Measurements from ENCODE around the gene MDFIC. TPM values are rescaled to one million over a fixed set of nuclear protein-coding genes. Genes with fewer than 3 reads are reported as not detected.

MDFIC gene
- total and polyA plus RNA-seq, 4 donors: 3.2 to 6.6 (median 5.3) TPM

DNA sequence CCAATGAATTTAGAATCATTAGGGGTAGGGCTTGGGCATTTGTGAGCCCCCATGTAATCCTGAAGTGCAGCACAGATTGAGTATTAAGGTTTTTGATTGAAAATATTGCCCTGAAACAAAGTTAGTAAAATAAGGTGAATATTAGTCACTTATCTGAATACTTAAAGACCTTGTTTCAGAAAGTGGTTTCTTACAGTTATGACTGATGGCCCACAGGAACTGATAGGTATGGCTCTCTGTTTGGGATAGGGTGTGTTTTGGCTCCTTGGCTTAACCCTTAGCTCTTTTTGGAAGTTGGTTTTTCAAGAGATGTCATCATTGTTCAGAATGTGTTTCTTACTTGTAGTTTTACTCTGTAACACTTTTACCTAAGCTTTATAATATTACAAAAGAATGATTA, 34.8 kb downstream of the MDFIC start:
- Histone ChIP-seq H3K36me3 (ENCODE audit: control insufficient read depth in 4 of 4, insufficient read depth in 3 of 4, low read depth in 1 of 4, low read length in 3 of 4) (no peaks in the 10 kb centered on the region), H3K4me1 (ENCODE audit: control insufficient read depth in 4 of 4, insufficient read depth in 4 of 4, low read length in 3 of 4) (no peaks in the 10 kb centered on the region), H3K27me3 (ENCODE audit: control insufficient read depth in 4 of 4, insufficient read depth in 4 of 4, low read length in 3 of 4) (no peaks in the 10 kb centered on the region), H3K27ac (ENCODE audit: low read depth in 1 of 2, low read length in 2 of 2) (no peak overlapping the region), H3K9me3 (ENCODE audit: control insufficient read depth in 4 of 4, low read length in 3 of 4) (no peaks in the 10 kb centered on the region), H3K4me3 (ENCODE audit: low read depth in 1 of 3, low read length in 3 of 3) (no peak overlapping the region), H3K9ac (ENCODE audit: low read depth in 1 of 2, low read length in 2 of 2) (no peak overlapping the region)
- no peak for TF ChIP-seq RXRA (IDR thresholded peaks at IDR 0.05)
- no peak for TF ChIP-seq GABPA (IDR thresholded peaks at IDR 0.05 in 1 of 2, conservative IDR thresholded peaks at IDR 0.05 in 1 of 2)
- TF ChIP-seq RAD21 (IDR thresholded peaks at IDR 0.05): no peak
- TF ChIP-seq, protein P1, sequence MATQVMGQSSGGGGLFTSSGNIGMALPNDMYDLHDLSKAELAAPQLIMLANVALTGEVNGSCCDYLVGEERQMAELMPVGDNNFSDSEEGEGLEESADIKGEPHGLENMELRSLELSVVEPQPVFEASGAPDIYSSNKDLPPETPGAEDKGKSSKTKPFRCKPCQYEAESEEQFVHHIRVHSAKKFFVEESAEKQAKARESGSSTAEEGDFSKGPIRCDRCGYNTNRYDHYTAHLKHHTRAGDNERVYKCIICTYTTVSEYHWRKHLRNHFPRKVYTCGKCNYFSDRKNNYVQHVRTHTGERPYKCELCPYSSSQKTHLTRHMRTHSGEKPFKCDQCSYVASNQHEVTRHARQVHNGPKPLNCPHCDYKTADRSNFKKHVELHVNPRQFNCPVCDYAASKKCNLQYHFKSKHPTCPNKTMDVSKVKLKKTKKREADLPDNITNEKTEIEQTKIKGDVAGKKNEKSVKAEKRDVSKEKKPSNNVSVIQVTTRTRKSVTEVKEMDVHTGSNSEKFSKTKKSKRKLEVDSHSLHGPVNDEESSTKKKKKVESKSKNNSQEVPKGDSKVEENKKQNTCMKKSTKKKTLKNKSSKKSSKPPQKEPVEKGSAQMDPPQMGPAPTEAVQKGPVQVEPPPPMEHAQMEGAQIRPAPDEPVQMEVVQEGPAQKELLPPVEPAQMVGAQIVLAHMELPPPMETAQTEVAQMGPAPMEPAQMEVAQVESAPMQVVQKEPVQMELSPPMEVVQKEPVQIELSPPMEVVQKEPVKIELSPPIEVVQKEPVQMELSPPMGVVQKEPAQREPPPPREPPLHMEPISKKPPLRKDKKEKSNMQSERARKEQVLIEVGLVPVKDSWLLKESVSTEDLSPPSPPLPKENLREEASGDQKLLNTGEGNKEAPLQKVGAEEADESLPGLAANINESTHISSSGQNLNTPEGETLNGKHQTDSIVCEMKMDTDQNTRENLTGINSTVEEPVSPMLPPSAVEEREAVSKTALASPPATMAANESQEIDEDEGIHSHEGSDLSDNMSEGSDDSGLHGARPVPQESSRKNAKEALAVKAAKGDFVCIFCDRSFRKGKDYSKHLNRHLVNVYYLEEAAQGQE (IDR thresholded peaks at IDR 0.05): no peak
- TF ChIP-seq, protein P2, sequence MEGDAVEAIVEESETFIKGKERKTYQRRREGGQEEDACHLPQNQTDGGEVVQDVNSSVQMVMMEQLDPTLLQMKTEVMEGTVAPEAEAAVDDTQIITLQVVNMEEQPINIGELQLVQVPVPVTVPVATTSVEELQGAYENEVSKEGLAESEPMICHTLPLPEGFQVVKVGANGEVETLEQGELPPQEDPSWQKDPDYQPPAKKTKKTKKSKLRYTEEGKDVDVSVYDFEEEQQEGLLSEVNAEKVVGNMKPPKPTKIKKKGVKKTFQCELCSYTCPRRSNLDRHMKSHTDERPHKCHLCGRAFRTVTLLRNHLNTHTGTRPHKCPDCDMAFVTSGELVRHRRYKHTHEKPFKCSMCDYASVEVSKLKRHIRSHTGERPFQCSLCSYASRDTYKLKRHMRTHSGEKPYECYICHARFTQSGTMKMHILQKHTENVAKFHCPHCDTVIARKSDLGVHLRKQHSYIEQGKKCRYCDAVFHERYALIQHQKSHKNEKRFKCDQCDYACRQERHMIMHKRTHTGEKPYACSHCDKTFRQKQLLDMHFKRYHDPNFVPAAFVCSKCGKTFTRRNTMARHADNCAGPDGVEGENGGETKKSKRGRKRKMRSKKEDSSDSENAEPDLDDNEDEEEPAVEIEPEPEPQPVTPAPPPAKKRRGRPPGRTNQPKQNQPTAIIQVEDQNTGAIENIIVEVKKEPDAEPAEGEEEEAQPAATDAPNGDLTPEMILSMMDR (IDR thresholded peaks at IDR 0.05; ENCODE audit: low read depth, low read length, missing input control): no peak
- no peak for TF ChIP-seq HNF4G (IDR thresholded peaks at IDR 0.05)
- no peak for TF ChIP-seq JUND (IDR thresholded peaks at IDR 0.05)
- TF ChIP-seq YY1 (IDR thresholded peaks at IDR 0.05): no peak
- no peak for TF ChIP-seq HNF4A (conservative IDR thresholded peaks at IDR 0.05)
- TF ChIP-seq FOXA1 (IDR thresholded peaks at IDR 0.05): no peak
- TF ChIP-seq, protein P3, sequence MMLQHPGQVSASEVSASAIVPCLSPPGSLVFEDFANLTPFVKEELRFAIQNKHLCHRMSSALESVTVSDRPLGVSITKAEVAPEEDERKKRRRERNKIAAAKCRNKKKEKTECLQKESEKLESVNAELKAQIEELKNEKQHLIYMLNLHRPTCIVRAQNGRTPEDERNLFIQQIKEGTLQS (IDR thresholded peaks at IDR 0.05): no peak
- TF ChIP-seq EGR1 (IDR thresholded peaks at IDR 0.05; ENCODE audit: low read depth in 2 of 2): no peak
- no peak for TF ChIP-seq NR2F2 (IDR thresholded peaks at IDR 0.05)
- TF ChIP-seq, protein P4, sequence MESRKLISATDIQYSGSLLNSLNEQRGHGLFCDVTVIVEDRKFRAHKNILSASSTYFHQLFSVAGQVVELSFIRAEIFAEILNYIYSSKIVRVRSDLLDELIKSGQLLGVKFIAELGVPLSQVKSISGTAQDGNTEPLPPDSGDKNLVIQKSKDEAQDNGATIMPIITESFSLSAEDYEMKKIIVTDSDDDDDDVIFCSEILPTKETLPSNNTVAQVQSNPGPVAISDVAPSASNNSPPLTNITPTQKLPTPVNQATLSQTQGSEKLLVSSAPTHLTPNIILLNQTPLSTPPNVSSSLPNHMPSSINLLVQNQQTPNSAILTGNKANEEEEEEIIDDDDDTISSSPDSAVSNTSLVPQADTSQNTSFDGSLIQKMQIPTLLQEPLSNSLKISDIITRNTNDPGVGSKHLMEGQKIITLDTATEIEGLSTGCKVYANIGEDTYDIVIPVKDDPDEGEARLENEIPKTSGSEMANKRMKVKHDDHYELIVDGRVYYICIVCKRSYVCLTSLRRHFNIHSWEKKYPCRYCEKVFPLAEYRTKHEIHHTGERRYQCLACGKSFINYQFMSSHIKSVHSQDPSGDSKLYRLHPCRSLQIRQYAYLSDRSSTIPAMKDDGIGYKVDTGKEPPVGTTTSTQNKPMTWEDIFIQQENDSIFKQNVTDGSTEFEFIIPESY (IDR thresholded peaks at IDR 0.05): no peak
- no peak for TF ChIP-seq SP1 (IDR thresholded peaks at IDR 0.05)
- TF ChIP-seq FOXA2 (IDR thresholded peaks at IDR 0.05): no peak
- TF ChIP-seq, protein P5, sequence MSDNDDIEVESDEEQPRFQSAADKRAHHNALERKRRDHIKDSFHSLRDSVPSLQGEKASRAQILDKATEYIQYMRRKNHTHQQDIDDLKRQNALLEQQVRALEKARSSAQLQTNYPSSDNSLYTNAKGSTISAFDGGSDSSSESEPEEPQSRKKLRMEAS (IDR thresholded peaks at IDR 0.05): no peak
- TF ChIP-seq TAF1 (conservative IDR thresholded peaks at IDR 0.05): no peak
- no peak for DNase-seq (ENCODE audit: low spot score)

Data from liver (tissue), 9 donors.